ENCODE measurements around the gene TGIF1. TPM values are rescaled to one million over a fixed set of nuclear protein-coding genes. Genes with fewer than 3 reads are reported as not detected.

Gene TGIF1
- total RNA-seq, 1 experiment from 2014 or later: 110 TPM

DNA sequence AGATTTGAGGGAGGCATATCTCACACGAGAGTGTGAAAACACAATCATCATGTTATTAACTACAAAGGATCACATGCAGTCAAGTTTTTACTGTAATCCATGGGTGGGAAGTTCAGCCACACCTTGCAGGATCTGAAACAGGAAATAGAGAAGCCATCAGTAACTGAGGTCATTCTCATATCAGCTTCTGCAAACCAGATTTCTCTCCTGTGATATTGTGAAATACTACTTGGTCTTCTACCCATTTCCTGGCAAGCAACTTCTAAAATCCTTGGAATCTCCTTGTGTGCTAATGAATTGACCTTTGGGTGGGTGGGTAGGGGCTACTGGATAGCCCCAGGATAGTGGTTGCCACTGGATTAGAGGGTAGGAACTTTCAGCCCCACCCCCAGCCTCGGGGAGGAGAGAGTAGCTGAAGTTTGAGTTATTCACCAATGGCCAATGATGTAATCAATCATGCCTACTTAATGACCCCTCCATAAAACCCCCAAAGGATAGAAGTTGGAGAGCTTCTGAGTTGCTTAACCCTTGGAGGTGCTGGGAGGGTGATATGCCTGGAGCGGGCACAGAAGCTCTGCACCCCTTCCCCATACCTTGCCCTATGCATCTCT lies 25.6 kb upstream of the TGIF1 start:
- Histone ChIP-seq H3K4me3 (ENCODE audit: low read length) (no peak overlapping the region), H3K9me2 (replicated peaks; ENCODE audit: insufficient read depth, low read length) (no peaks in the 10 kb centered on the region), H3K36me3 (ENCODE audit: insufficient read depth, low read length) (no peaks in the 10 kb centered on the region), H2AFZ (ENCODE audit: low read length) (no peak overlapping the region), H3K4me2 (ENCODE audit: low read depth, low read length, poor library complexity, severe bottlenecking) (no peak overlapping the region), H3K9ac (ENCODE audit: low read length) (no peak overlapping the region), H4K20me1 (ENCODE audit: insufficient read depth, low read depth, low read length) (no peaks in the 10 kb centered on the region), H3K27ac (ENCODE audit: low read length) (no peak overlapping the region), H3K79me2 (ENCODE audit: low read length) (no peaks in the 10 kb centered on the region), H3K27me3 (ENCODE audit: low read length) (peaks cover 3% of the 10 kb centered on the region; the same call in 1 of the 2 replicates), H3K9me3 (ENCODE audit: low read length) (no peaks in the 10 kb centered on the region), H3K4me1 (ENCODE audit: low read length) (no peaks in the 10 kb centered on the region)
- DNase-seq: no peak

DNA sequence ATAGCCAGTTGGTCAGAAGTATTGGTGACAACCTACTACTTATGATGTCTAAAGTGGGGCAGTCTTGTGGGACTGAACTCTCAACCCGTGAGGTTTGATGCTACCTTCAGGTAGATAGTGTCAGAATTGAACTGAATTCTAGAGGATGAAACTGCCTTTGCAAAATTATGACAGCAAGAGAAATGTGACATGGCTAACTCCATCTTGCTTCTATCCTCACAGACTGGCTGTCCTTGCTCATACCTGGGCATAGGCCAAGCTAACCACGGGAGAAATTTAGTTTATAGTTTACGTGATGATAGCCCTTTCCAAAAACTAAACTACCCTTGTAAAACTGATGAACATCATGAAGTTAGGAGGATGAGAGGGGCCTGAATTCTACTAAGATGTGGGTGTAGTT lies 24.9 kb upstream of the TGIF1 start:
- no peak overlapping the region for H2AFZ ChIP-seq (ENCODE audit: low read length)
- DNase-seq: no peak

DNA sequence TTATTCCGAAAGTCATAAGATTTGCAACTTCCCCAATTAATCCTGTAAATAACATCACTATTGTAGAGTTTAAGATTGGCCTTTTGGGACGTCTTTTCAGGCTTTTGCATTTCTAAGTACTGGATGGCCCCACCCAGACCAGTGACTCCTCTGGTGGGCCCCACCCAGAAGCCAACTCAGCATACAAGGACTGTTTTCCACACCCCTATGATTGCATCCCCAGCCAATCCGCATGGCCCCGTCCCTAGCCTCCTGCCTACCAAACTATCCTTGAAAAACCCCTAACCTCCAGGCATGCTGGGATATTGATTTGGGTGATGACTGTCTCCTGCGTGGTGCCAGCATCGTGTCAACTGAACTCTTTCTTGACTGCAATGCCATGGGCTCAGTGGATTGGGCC lies 24.5 kb upstream of the TGIF1 start:
- H3K27me3 ChIP-seq (ENCODE audit: low read length): peaks cover 3% of the 10 kb centered on the region; the same call in 1 of the 2 replicates
- no peaks in the 10 kb centered on the region for H3K9me2 ChIP-seq (replicated peaks; ENCODE audit: insufficient read depth, low read length)
- H2AFZ ChIP-seq (ENCODE audit: low read length): no peak overlapping the region
- no peak for DNase-seq
- H3K9me3 ChIP-seq (ENCODE audit: low read length): no peaks in the 10 kb centered on the region
- H4K20me1 ChIP-seq (ENCODE audit: insufficient read depth, low read depth, low read length): no peaks in the 10 kb centered on the region
- H3K9ac ChIP-seq (ENCODE audit: low read length): no peak overlapping the region
- no peaks in the 10 kb centered on the region for H3K36me3 ChIP-seq (ENCODE audit: insufficient read depth, low read length)
- H3K4me1 ChIP-seq (ENCODE audit: low read length): no peaks in the 10 kb centered on the region
- no peak overlapping the region for H3K27ac ChIP-seq (ENCODE audit: low read length)
- H3K4me2 ChIP-seq (ENCODE audit: low read depth, low read length, poor library complexity, severe bottlenecking): no peak overlapping the region
- H3K4me3 ChIP-seq (ENCODE audit: low read length): no peak overlapping the region
- no peaks in the 10 kb centered on the region for H3K79me2 ChIP-seq (ENCODE audit: low read length)

More for the DNA sequence above, 24.9 kb upstream of the TGIF1 start:
- H4K20me1 ChIP-seq (ENCODE audit: insufficient read depth, low read depth, low read length): no peaks in the 10 kb centered on the region
- no peaks in the 10 kb centered on the region for H3K36me3 ChIP-seq (ENCODE audit: insufficient read depth, low read length)
- peaks cover 3% of the 10 kb centered on the region; the same call in 1 of the 2 replicates for H3K27me3 ChIP-seq (ENCODE audit: low read length)
- H3K4me3 ChIP-seq (ENCODE audit: low read length): no peak overlapping the region
- H3K9me3 ChIP-seq (ENCODE audit: low read length): no peaks in the 10 kb centered on the region
- no peaks in the 10 kb centered on the region for H3K9me2 ChIP-seq (replicated peaks; ENCODE audit: insufficient read depth, low read length)
- H3K9ac ChIP-seq (ENCODE audit: low read length): no peak overlapping the region
- H3K79me2 ChIP-seq (ENCODE audit: low read length): no peaks in the 10 kb centered on the region
- H3K4me2 ChIP-seq (ENCODE audit: low read depth, low read length, poor library complexity, severe bottlenecking): no peak overlapping the region
- H3K27ac ChIP-seq (ENCODE audit: low read length): no peak overlapping the region
- no peaks in the 10 kb centered on the region for H3K4me1 ChIP-seq (ENCODE audit: low read length)

DNA sequence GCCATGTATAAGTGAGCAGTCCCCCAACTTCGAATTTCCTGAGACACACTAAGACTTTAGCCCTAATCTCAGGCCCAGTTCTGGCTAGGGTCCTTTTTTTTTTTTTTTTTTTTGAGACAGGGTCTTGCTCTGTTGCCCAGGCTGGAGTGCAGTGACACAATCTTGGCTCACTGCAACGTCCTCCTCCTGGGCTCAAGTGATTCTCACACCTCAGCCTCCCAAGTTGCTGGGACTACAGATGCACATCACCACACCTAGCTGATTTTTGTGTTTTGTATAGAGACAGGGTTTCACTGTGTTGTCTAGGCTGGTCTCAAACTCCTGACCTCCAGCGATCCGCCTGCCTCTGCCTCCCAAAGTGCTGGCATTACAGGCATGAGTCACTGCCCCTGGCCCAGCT lies 23.9 kb upstream of the TGIF1 start:
- Histone ChIP-seq H3K27me3 (ENCODE audit: low read length) (no peaks in the 10 kb centered on the region), H3K36me3 (ENCODE audit: insufficient read depth, low read length) (no peaks in the 10 kb centered on the region), H3K4me2 (ENCODE audit: low read depth, low read length, poor library complexity, severe bottlenecking) (no peak overlapping the region), H3K9me3 (ENCODE audit: low read length) (no peaks in the 10 kb centered on the region), H3K79me2 (ENCODE audit: low read length) (no peaks in the 10 kb centered on the region), H3K4me3 (ENCODE audit: low read length) (no peak overlapping the region), H3K4me1 (ENCODE audit: low read length) (no peaks in the 10 kb centered on the region), H3K9me2 (replicated peaks; ENCODE audit: insufficient read depth, low read length) (no peaks in the 10 kb centered on the region), H2AFZ (ENCODE audit: low read length) (no peak overlapping the region), H3K9ac (ENCODE audit: low read length) (no peak overlapping the region), H4K20me1 (ENCODE audit: insufficient read depth, low read depth, low read length) (no peaks in the 10 kb centered on the region), H3K27ac (ENCODE audit: low read length) (no peak overlapping the region)
- no peak for DNase-seq

DNA sequence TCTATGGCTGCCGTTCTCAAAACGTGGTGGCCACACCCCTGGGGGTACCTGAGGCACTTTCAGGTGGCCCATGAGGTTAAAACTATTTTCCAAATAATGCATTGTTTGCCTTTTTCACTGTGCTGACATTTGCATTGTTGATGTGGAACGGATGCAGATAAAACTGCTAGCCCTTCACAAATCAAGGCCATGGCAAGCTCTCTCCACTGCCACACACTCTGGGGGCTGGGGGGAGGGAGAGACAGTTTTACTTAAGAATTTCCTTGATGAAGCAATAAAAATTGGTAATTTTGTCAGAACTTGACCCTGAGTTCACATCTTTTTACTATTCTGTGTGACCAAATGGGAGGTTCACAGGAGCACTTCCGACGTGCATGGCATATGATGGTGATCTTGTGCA lies 22.0 kb upstream of the TGIF1 start:
- DNase-seq: no peak
- Histone ChIP-seq H2AFZ (ENCODE audit: low read length) (no peak overlapping the region), H3K4me1 (ENCODE audit: low read length) (no peaks in the 10 kb centered on the region), H4K20me1 (ENCODE audit: insufficient read depth, low read depth, low read length) (no peaks in the 10 kb centered on the region), H3K9ac (ENCODE audit: low read length) (no peak overlapping the region), H3K79me2 (ENCODE audit: low read length) (no peaks in the 10 kb centered on the region), H3K27me3 (ENCODE audit: low read length) (no peaks in the 10 kb centered on the region), H3K9me3 (ENCODE audit: low read length) (no peaks in the 10 kb centered on the region), H3K27ac (ENCODE audit: low read length) (no peak overlapping the region), H3K4me3 (ENCODE audit: low read length) (no peak overlapping the region), H3K36me3 (ENCODE audit: insufficient read depth, low read length) (no peaks in the 10 kb centered on the region), H3K4me2 (ENCODE audit: low read depth, low read length, poor library complexity, severe bottlenecking) (no peak overlapping the region), H3K9me2 (replicated peaks; ENCODE audit: insufficient read depth, low read length) (no peaks in the 10 kb centered on the region)

- no peak overlapping the region for H3K4me3 ChIP-seq (ENCODE audit: low read length)
- no peaks in the 10 kb centered on the region for H3K9me3 ChIP-seq (ENCODE audit: low read length)
- H3K4me1 ChIP-seq (ENCODE audit: low read length): no peaks in the 10 kb centered on the region
- H2AFZ ChIP-seq (ENCODE audit: low read length): no peak overlapping the region
- no peaks in the 10 kb centered on the region for H3K27me3 ChIP-seq (ENCODE audit: low read length)
- no peak overlapping the region for H3K27ac ChIP-seq (ENCODE audit: low read length)
- no peak overlapping the region for H3K4me2 ChIP-seq (ENCODE audit: low read depth, low read length, poor library complexity, severe bottlenecking)
- no peaks in the 10 kb centered on the region for H3K9me2 ChIP-seq (replicated peaks; ENCODE audit: insufficient read depth, low read length)
- H3K9ac ChIP-seq (ENCODE audit: low read length): no peak overlapping the region
- H4K20me1 ChIP-seq (ENCODE audit: insufficient read depth, low read depth, low read length): no peaks in the 10 kb centered on the region
- no peaks in the 10 kb centered on the region for H3K36me3 ChIP-seq (ENCODE audit: insufficient read depth, low read length)
- DNase-seq: no peak
- no peaks in the 10 kb centered on the region for H3K79me2 ChIP-seq (ENCODE audit: low read length)
Measured at GRCh38 chr18:3429121-3429520, 20.9 kb upstream of the TGIF1 start.

DNA sequence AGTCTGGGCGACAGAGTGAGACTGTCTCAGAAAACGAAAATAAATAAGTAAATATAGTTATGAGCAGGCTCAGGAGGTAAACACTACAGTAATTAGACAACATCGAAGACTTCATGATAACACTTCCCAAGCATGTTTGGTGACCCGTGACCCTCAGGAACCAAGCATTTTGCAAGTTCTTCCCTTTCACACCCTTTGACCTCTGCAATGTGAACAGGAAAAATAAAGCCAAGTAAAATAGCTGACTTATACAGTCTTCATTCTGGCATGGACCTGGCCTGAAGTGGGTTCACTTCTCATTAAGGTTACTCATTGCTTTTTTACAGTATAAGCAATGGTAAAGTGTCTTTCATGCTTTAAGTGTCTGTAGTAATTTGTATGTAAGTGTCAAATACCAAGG lies 15.3 kb upstream of the TGIF1 start:
- H3K27ac ChIP-seq (ENCODE audit: low read length): no peak overlapping the region
- H2AFZ ChIP-seq (ENCODE audit: low read length): no peak overlapping the region

DNA sequence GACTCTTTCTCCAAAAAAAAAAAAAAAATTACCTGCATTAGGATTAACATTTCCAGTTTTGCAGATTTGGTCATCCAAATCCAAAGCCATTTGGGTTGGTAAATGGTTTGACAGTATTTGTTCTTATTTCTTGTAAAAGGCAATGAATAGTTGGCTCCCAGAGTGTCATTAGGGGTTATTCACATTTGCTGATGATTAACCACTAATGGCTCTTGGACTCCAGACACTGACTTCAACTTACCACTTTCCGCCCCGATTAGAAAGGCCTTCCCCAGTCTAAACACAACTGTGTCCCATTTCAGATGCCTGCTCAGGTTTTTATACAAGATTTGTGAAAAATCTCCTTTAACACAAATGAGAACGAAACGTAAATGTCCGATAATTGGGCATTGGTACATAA lies 9.6 kb upstream of the TGIF1 start:
- H4K20me1 ChIP-seq (ENCODE audit: insufficient read depth, low read depth, low read length): no peaks in the 10 kb centered on the region
- H3K4me1 ChIP-seq (ENCODE audit: low read length): no peaks in the 10 kb centered on the region; the same call in 1 of the 2 replicates
- no peaks in the 10 kb centered on the region for H3K79me2 ChIP-seq (ENCODE audit: low read length)
- H3K9me2 ChIP-seq (replicated peaks; ENCODE audit: insufficient read depth, low read length): no peaks in the 10 kb centered on the region
- no peak overlapping the region for H3K4me3 ChIP-seq (ENCODE audit: low read length)
- no peaks in the 10 kb centered on the region for H3K36me3 ChIP-seq (ENCODE audit: insufficient read depth, low read length)
- H3K27me3 ChIP-seq (ENCODE audit: low read length): no peaks in the 10 kb centered on the region
- no peak overlapping the region for H3K9ac ChIP-seq (ENCODE audit: low read length)
- no peak overlapping the region for H3K4me2 ChIP-seq (ENCODE audit: low read depth, low read length, poor library complexity, severe bottlenecking)
- no peak overlapping the region for H3K27ac ChIP-seq (ENCODE audit: low read length)
- no peak for DNase-seq
- H2AFZ ChIP-seq (ENCODE audit: low read length): no peak overlapping the region
- H3K9me3 ChIP-seq (ENCODE audit: low read length): no peaks in the 10 kb centered on the region

More for the DNA sequence above, 15.3 kb upstream of the TGIF1 start:
- no peaks in the 10 kb centered on the region for H3K9me2 ChIP-seq (replicated peaks; ENCODE audit: insufficient read depth, low read length)
- no peak overlapping the region for H3K4me3 ChIP-seq (ENCODE audit: low read length)
- no peaks in the 10 kb centered on the region for H3K9me3 ChIP-seq (ENCODE audit: low read length)
- H3K4me2 ChIP-seq (ENCODE audit: low read depth, low read length, poor library complexity, severe bottlenecking): no peak overlapping the region
- H3K9ac ChIP-seq (ENCODE audit: low read length): no peak overlapping the region
- no peaks in the 10 kb centered on the region for H3K36me3 ChIP-seq (ENCODE audit: insufficient read depth, low read length)
- H3K79me2 ChIP-seq (ENCODE audit: low read length): no peaks in the 10 kb centered on the region
- DNase-seq: no peak
- no peaks in the 10 kb centered on the region for H3K4me1 ChIP-seq (ENCODE audit: low read length)
- no peaks in the 10 kb centered on the region for H4K20me1 ChIP-seq (ENCODE audit: insufficient read depth, low read depth, low read length)
- H3K27me3 ChIP-seq (ENCODE audit: low read length): no peaks in the 10 kb centered on the region

Measured in Karpas-422 (cell line).